PC-3 (cell line): Measurements from ENCODE around the gene EEF1AKMT4. TPM values are rescaled to one million over a fixed set of nuclear protein-coding genes. Genes with fewer than 3 reads are reported as not detected.
A peak's percentile ranks its signal among the peaks of the same experiment; 100 is the strongest.

ENCODE experiments used
- ATAC-seq: fragments of 200-7000 bp; cut with Tn5 transposase; 2 replicates; pipeline ENCODE4 v1.9.1; 2020; ENCODE audit warnings: mild to moderate bottlenecking, moderate library complexity
- BruUV-seq: library from RNA; stranded (reverse); fragments of 400-500 nt; replicated peaks from 2 replicates; lab custom pipeline; 2021; lab: Mats Ljungman, UMichigan
- CTCF ChIA-PET: fragments of 300-600 bp; sonication (Branson Sonifier 250); formaldehyde crosslinking; loops from one replicate; lab custom pipeline; 2022; ENCODE audit warnings: antibody characterized with exemption; lab: Charles Lee
- POLR2A ChIA-PET: fragments of 300-600 bp; sonication (Branson Sonifier 250); formaldehyde crosslinking; loops from one replicate; lab custom pipeline; 2022; ENCODE audit warnings: antibody characterized with exemption; ENCODE audit not compliant: unreplicated experiment; lab: Charles Lee
- DNase-seq: peaks from one replicate; pipeline ENCODE4 v3.0.0-alpha.2; 2015
- H2AFZ ChIP-seq: fragments of 300-600 bp; sonication (generic); 2 replicates; pipeline ENCODE4 v1.6.0; 2016; ENCODE audit warnings: antibody characterized with exemption, low read length
- H3F3A ChIP-seq: fragments of 300-600 bp; sonication (generic); one replicate; pipeline ENCODE4 v1.6.0; 2017; ENCODE audit warnings: antibody characterized with exemption, low read length, control low read depth, mild to moderate bottlenecking; ENCODE audit not compliant: unreplicated experiment
- H3K27ac ChIP-seq: fragments of 300-600 bp; sonication (generic); 2 replicates; pipeline ENCODE4 v1.5.1; 2016; ENCODE audit warnings: mild to moderate bottlenecking, low read length
- H3K27me3 ChIP-seq: fragments of 300-600 bp; sonication (generic); 2 replicates; pipeline ENCODE4 v1.6.1; 2016; ENCODE audit warnings: low read length, mixed read lengths
- H3K36me3 ChIP-seq: fragments of 300-600 bp; sonication (generic); 2 replicates; pipeline ENCODE4 v1.6.1; 2016; ENCODE audit warnings: low read depth, mixed run types, low read length, mixed read lengths
- H3K4me1 ChIP-seq: fragments of 300-600 bp; sonication (generic); 2 replicates; pipeline ENCODE4 v1.5.1; 2016; ENCODE audit warnings: low read length; ENCODE audit not compliant: insufficient read depth
- H3K4me2 ChIP-seq: fragments of 300-600 bp; sonication (generic); 2 replicates; pipeline ENCODE4 v1.6.0; 2016; ENCODE audit warnings: low read length
- H3K4me3 ChIP-seq: fragments of 300-600 bp; sonication (generic); 2 replicates; pipeline ENCODE4 v1.5.1; 2016; ENCODE audit warnings: mild to moderate bottlenecking, low read length, mixed read lengths
- H3K79me2 ChIP-seq: fragments of 300-600 bp; sonication (generic); 2 replicates; pipeline ENCODE4 v1.6.1; 2017; ENCODE audit warnings: low read length, mixed read lengths
- H3K9ac ChIP-seq: fragments of 300-600 bp; sonication (generic); 2 replicates; pipeline ENCODE4 v1.6.0; 2016; ENCODE audit warnings: mild to moderate bottlenecking, low read length
- H3K9me2 ChIP-seq: fragments of 300-600 bp; sonication (generic); replicated peaks from 2 replicates; pipeline ENCODE4 v1.6.1; 2016; ENCODE audit warnings: mixed run types, low read length, mixed read lengths
- H3K9me3 ChIP-seq: fragments of 300-600 bp; sonication (generic); 2 replicates; pipeline ENCODE4 v1.6.1; 2016; ENCODE audit warnings: low read length, mixed read lengths
- H4K20me1 ChIP-seq: fragments of 300-600 bp; sonication (generic); 2 replicates; pipeline ENCODE4 v1.6.1; 2016; ENCODE audit warnings: low read length, mixed read lengths
- EZH2 ChIP-seq: fragments of 300-600 bp; sonication (generic); IDR thresholded peaks from one replicate; pipeline ENCODE4 v1.6.1; 2017; ENCODE audit warnings: antibody characterized with exemption, mild to moderate bottlenecking, low read length; ENCODE audit not compliant: unreplicated experiment
- EZH2phosphoT487 ChIP-seq: fragments of 300-600 bp; sonication (generic); IDR thresholded peaks from 2 replicates; pipeline ENCODE4 v1.6.1; 2018; ENCODE audit warnings: mild to moderate bottlenecking, antibody characterized with exemption, low read length, borderline replicate concordance
- intact Hi-C: fragments of 100-400 bp; cut with micrococcal nuclease; formaldehyde crosslinking; loops from 2 replicates; pipeline ENCODE4 v1.9.0; 2023
- total RNA-seq: library from RNA; depleted of rRNA; stranded (reverse); fragments of >200 nt; gene quantifications from 2 replicates; pipeline ENCODE4 v1.2.3, GENCODE V29; 2014
- TF ChIP-seq, protein P1 (sequence below): fragments of 300-600 bp; sonication (generic); conservative IDR thresholded peaks from 2 replicates; pipeline ENCODE4 v1.5.1; 2017; ENCODE audit warnings: antibody characterized with exemption, low read depth, mild to moderate bottlenecking, low read length

The EEF1AKMT4 gene
- total RNA-seq, 1 experiment from 2014 or later = 27.3 TPM

DNA sequence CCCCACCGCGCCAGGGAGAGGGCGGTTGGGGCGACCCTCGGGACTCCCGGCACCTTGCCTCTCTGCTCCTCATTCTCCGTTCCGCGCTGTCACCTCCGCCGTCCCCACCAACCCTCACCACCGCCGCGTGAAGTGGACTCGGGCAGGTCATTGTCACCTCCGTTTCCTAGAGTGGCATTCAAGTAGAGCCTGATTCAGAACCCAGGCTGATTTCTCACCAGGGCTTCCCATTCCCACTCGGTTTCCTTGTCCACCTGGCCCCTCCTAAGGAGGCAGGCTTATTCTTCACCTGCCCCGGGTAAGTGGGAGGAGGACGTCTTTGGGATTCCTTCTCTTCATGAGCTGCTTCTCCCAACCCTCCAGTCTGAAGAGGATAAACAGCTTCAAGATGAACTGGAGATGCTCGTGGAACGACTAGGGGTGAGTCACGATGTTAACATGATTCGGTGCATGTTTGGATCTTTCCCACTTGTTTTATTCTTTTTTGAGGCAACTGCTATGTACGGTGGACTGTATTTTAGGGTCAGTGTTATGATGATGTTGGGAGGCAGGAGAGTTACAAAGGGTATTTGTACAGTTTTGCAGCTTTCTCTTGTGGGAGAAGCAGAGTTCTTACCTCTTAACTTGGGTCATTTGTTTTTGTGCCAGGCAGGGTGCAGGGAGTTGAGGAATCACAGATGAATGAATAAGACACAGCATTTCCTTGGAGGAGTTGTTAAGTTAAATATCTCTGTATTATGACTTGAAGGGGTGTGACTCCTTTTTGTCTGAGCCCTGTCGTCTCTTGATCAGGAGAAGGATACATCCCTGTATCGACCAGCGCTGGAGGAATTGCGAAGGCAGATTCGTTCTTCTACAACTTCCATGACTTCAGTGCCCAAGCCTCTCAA, 50.3 kb downstream of the EEF1AKMT4 start:
- H3K27ac ChIP-seq = peak overlapping the region; percentile 80
- peak overlapping the region; percentile 98 for H3K9ac ChIP-seq
- H3K9me3 ChIP-seq = no peaks in the 10 kb centered on the region
- ChIA-PET POLR2A (interaction anchor here (0.6 kb wide), 1 partner anchor 54 kb away, joined by 3 read pairs; no protein-coding TSS in a partner anchor), CTCF (interaction anchor here (0.8 kb wide), 1 partner anchor 72 kb away, joined by 3 read pairs; no protein-coding TSS in a partner anchor)
- no peaks in the 10 kb centered on the region for H3K9me2 ChIP-seq
- H3K4me3 ChIP-seq = peak overlapping the region; percentile 100
- H2AFZ ChIP-seq = peak overlapping the region; percentile 44; the same call in 1 of the 2 replicates
- H3K36me3 ChIP-seq = peaks cover 44% of the 10 kb centered on the region
- H3K79me2 ChIP-seq = peaks cover 57% of the 10 kb centered on the region
- H3F3A ChIP-seq = no peaks in the 10 kb centered on the region
- H3K4me2 ChIP-seq = peak overlapping the region; percentile 87
- no peaks in the 10 kb centered on the region for H3K27me3 ChIP-seq
- TF ChIP-seq EZH2 = no peak
- TF ChIP-seq EZH2phosphoT487 = no peak
- TF ChIP-seq, protein P1, sequence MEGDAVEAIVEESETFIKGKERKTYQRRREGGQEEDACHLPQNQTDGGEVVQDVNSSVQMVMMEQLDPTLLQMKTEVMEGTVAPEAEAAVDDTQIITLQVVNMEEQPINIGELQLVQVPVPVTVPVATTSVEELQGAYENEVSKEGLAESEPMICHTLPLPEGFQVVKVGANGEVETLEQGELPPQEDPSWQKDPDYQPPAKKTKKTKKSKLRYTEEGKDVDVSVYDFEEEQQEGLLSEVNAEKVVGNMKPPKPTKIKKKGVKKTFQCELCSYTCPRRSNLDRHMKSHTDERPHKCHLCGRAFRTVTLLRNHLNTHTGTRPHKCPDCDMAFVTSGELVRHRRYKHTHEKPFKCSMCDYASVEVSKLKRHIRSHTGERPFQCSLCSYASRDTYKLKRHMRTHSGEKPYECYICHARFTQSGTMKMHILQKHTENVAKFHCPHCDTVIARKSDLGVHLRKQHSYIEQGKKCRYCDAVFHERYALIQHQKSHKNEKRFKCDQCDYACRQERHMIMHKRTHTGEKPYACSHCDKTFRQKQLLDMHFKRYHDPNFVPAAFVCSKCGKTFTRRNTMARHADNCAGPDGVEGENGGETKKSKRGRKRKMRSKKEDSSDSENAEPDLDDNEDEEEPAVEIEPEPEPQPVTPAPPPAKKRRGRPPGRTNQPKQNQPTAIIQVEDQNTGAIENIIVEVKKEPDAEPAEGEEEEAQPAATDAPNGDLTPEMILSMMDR = no peak
- peak; percentile 50 for DNase-seq
- peak; percentile 15 for ATAC-seq
- H4K20me1 ChIP-seq = peaks cover 43% of the 10 kb centered on the region
- BruUV-seq = TSS peak; percentile 59
- peaks cover 20% of the 10 kb centered on the region for H3K4me1 ChIP-seq
- intact Hi-C loops = loop anchor here (1.0 to 2.0 kb wide), 4 partner anchors 15 to 125 kb away; partner anchors contain the start of genes ALG3, AP2M1, EEF1AKMT4 and EIF4G1

DNA sequence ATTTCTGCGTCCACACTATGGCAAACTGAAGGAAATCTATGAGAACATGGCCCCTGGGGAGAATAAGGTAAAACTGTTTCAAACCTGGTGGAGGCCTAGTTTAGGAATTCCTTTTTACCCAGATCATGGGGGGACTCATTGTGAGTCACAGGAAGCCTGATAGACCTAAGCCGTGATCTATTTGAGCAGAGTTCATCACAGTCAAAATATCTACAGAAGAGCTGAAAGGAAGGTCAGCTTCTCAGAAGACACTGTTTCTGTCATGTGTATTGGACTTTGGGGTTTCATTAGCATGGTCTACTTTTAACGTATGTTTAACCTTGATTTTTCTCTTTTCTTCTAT, 50.9 kb downstream of the EEF1AKMT4 start:
- Histone ChIP-seq H3K79me2 (peaks cover 60% of the 10 kb centered on the region), H3K9ac (peak overlapping the region; percentile 98), H3K9me2 (no peaks in the 10 kb centered on the region), H3K36me3 (peaks cover 48% of the 10 kb centered on the region), H2AFZ (no peak overlapping the region), H3K4me1 (peaks cover 20% of the 10 kb centered on the region), H3K27me3 (no peaks in the 10 kb centered on the region), H3F3A (no peaks in the 10 kb centered on the region), H4K20me1 (peaks cover 49% of the 10 kb centered on the region), H3K4me2 (peak overlapping the region; percentile 87), H3K27ac (peak overlapping the region; percentile 80), H3K9me3 (no peaks in the 10 kb centered on the region), H3K4me3 (peak overlapping the region; percentile 100)
- no peak for TF ChIP-seq EZH2phosphoT487
- TF ChIP-seq, protein P1 = no peak
- TF ChIP-seq EZH2 = no peak
- peak; percentile 26 for ATAC-seq
- intact Hi-C loops = no loop called here
- ChIA-PET CTCF (no interaction called here), POLR2A (no interaction called here)
- BruUV-seq = no TSS peak
- peak; percentile 86 for DNase-seq
